Left ventricle myocardium superior (tissue), 1 donor: ENCODE data around the gene ERAL1. TPM values are rescaled to one million over a fixed set of nuclear protein-coding genes. Genes with fewer than 3 reads are reported as not detected.
"Not testable (repeated sequence)": the region's sequence is repeated elsewhere in the genome, so short reads cannot be mapped to it uniquely, and the experiment has no call there.

ENCODE experiments used
- ATAC-seq: fragments of 200-7000 bp; cut with Tn5 transposase; one replicate; pipeline ENCODE4 v1.9.1; 2020; ENCODE audit warnings: mild to moderate bottlenecking, moderate library complexity
- DNase-seq: peaks from one replicate; pipeline ENCODE4 v3.0.0-alpha.2; 2020
- intact Hi-C: fragments of 100-400 bp; cut with micrococcal nuclease; formaldehyde crosslinking; loops from one replicate; pipeline ENCODE4 v1.11.0; 2022
- long read RNA-seq: library from polyadenylated mRNA; unstranded; transcript quantifications from one replicate; pipeline ENCODE4 v2.0.0, GENCODE V29; 2021
- total RNA-seq: library from RNA; stranded (reverse); fragmentation: NEBNext Ultra II Directional; extraction: Animal tissue kit (Norgen Biotek cat#: 25700); gene quantifications from one replicate; pipeline ENCODE4 v1.2.1, GENCODE V29; 2021
- donor health status: DM: no; HTN: yes; CAD: no; lungs with severe emphysema.

ERAL1 gene
- 34.1 TPM for total RNA-seq
- long read RNA-seq, transcript ERAL1-201 (10 exons, 1,925 nt), result major isoform, 76 of 84 reads
- long read RNA-seq, partial matches to known transcripts, result 2 of 84 reads
- long read RNA-seq, other reads (novel, unspliced or antisense), result 4 of 84 reads

DNA sequence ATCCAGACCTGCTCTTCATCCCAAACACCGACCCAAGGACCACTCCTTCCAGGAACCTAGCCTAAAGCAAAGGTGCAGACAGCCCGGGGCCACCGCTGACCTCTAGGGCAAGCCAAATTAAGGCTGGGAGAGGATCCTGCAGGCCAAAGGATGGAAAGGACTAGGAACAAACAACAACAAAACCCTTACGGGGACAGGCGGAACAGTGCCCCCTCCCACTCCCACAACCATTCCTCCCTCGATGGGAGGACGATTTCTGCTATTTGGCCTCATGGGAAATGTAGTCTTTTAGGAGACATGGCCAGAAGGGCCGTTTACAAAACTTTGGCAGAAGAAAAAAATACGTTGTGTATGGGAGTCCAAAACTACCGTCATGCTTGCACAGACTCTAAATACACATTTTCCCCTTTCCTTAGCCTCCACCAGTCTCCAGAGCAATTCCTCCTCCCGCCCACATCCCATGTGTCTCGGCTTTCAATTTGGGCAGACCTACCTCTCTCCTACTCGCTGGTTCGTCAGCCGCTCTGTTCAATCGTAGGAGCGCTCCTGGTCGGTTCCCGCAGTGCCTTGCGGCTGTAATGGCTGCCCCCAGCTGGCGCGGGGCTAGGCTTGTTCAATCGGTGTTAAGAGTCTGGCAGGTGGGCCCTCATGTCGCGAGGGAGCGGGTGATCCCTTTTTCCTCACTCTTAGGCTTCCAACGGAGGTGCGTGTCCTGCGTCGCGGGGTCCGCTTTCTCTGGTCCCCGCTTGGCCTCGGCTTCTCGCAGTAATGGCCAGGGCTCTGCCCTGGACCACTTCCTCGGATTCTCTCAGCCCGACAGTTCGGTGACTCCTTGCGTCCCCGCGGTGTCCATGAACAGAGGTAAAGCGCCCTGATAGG, at the start of gene ERAL1:
TSS of gene ERAL1 (plus strand) at position 560 of the 879 bp plus-strand sequence. CDS start at position 579, 19 bp downstream.
- ATAC-seq, result peak; percentile 99
- peak; percentile 88 for DNase-seq
- intact Hi-C loops, result no loop called here

DNA sequence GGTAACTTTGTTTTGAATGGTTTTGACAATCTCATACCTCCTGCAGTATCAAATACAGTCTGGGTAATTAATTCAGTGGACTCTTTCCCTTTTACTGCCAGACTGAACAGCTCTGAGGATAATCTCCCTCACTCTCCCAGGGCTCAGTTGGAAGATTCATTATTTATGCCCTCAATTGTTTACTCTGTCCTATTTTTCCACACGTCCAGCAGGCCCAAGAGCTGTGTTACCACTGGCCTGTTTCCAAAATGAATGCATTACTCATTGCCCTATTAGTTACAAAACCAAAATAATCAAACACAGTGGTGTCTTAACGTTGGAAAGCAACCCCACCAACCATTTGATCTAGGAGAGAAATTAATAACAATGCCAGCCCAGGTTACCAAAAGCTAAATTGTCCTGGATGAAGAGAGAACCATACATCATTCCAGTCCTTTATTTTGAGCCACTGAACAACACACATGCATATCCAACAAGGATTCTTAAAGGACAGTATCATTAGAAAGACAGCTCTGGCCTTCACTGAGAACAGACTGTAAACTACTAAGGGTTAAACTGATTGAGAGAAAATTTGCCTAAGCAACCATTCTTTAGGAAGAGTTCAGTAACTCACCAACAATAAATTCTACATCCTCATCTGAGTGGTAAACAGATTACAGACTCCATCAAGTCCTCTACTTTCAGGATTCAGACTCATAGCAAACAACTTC, 46.7 kb upstream of the ERAL1 start:
- ATAC-seq (no peak), DNase-seq (no peak)
- intact Hi-C loops, result no loop called here

DNA sequence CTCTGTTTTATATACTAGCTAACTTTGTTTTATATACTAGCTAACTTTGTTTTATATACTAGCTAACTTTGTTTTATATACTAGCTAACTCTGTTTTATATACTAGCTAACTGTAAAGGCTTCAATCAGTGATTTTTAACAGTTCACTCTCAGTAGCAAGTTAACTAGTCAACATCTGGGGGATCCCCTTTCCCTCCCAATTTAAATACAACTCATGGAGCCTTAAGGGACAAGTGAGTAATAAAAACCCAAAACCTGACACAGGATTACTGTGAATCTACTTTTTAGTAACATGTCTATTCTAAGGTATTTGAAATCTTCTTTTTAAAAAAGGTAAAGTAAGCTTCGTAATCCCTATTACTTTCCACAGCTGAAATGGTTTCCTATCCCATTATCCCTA, 44.4 kb upstream of the ERAL1 start:
- no peak for DNase-seq
- no peak for ATAC-seq
- intact Hi-C loops, result no loop called here

DNA sequence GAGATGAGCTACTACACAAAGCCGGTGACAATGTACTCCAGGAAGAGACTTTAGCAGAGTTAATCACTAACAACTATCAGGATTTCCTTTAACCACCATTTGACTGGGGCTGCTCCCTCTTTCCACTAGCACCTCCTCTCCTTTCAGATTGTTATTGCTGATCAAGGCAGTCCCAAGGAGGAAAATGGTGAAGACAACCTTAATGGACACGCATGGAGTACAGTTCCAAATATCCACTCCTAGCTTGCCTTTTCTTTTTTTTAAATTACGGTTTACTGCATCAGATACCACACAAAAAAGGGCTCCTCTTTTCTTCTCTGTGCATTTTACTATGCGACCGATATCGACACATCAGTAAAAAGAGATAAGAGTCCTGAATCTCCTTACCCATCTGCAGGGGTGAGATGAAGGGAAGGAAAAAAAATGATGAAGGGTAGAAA, 43.1 kb upstream of the ERAL1 start:
- DNase-seq, result no peak
- intact Hi-C loops, result no loop called here
- ATAC-seq, result no peak

DNA sequence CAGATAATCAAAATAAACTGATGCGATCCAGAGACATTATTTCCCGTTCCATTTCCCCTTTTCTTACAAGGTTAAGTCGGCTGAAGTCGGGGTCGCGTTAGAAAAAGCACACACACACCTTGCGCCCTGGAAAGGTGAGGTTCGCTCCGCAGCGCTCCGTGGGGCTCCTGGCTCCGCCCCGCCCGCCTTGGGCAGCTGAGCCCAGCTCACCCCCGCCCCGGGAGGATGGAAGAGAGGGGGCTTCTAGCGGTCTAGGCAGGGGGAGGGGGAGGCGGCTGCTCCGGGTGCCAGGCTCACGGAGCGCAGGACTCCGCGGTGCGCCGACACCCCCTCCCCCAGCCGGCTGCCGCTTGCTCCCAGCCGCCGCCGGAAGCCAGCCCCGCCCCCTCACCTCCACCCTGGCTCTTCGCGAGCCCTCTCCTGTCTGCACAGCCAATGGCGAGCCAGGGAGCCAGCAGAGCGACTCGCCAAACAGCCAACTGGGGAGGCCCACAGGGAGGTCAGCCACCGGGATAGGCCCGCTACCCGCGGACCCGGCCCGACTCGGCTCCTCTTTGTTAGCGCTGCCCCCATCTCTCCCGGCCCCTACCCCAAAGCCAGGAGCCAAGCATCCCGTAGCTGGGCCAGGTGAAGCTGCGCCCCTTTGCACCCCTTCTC, 42.6 kb upstream of the ERAL1 start:
- intact Hi-C loops, result no loop called here

DNA sequence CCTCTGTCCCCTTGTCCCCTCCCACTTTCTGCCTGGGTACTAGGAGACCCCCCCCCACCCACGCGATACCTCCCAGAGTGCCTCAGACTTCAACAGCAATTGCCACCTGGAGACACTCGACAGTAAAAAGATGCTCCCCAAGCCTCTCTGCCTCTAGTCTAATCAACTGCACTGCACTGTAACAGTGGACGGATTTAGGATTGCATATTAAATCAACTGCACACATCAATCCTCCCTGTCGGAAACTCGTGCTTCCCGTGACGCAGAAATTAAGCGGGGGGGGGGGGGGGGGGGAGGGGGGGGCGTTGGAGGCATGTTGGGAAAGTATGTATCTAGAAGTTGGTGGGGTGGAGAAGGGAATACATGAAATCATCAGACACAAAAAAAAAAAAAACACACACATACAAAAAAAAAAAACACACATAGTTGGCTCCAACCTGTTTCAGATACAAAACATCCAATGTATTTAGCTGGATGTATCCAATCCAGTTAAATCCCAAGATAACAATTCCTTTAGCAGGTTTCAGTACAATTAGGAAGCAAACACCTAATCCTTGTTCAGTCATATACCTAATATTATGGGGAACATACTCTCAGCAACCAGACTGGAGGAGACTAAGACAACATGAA, 42.0 kb upstream of the ERAL1 start:
- intact Hi-C loops, result no loop called here
- no peak for DNase-seq
- peak; percentile 39 for ATAC-seq

More for the DNA sequence above, 42.6 kb upstream of the ERAL1 start:
- peak; percentile 98 for DNase-seq
- ATAC-seq, result peak; percentile 100

DNA sequence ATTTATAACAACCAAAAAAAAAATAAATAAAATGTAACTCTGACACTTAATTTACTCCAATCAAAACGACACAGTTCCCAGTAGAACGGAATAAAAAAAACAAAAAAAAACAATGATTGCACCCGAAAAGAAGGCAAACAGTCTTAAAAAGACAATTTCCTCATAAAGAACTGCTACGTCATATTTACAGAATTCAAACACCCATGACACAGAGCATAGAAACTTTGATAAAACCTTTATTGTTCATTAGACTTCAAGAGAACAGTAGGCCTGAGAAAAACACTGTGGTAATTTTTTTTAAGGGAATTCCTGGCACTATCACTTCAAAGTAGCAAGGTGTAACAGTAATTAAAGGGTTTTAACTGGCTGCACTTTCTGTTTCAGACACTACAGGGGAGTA, 38.3 kb upstream of the ERAL1 start:
- DNase-seq (no peak), ATAC-seq (no peak)
- intact Hi-C loops, result no loop called here

DNA sequence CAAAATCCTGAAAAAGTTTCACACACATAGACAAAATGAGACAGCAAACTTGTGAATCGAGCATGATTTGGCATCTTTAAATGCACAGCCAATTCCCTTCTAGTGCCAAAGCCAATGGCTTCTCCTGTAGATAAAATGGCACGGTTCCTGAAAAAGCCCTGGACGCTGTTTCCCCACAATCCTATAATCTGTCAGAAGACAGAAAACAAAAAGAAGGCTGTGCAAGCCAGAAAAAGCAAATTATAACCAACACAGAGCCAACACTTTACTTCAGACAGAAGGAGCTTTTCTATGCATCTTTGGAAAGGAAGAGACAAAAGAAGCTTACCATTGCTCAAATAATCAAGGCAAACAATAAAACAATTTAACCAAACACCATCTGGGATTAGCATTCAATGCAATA, 36.0 kb upstream of the ERAL1 start:
- intact Hi-C loops, result no loop called here
- no peak for ATAC-seq

DNA sequence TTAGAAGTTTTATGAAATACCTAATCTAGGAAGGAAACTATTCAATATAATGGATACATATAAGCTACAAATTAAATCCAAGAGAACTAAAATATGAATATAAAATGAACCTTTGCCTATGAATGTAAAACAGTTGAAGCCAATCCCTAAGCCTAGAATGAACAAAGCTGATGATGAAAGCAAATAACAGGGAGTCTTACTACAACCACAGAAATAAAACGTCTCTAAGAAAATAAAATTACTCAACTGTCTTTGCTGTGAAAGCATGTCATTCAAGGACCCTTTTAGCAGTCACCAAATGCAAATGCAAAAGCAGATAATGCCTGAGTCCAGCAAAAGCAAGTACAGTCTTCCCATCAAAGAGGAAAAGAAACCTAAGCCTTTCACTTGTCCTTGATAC, 35.2 kb upstream of the ERAL1 start:
- no peak for DNase-seq
- no peak for ATAC-seq
- intact Hi-C loops, result no loop called here

More for the DNA sequence above, 36.0 kb upstream of the ERAL1 start:
- no peak for DNase-seq

DNA sequence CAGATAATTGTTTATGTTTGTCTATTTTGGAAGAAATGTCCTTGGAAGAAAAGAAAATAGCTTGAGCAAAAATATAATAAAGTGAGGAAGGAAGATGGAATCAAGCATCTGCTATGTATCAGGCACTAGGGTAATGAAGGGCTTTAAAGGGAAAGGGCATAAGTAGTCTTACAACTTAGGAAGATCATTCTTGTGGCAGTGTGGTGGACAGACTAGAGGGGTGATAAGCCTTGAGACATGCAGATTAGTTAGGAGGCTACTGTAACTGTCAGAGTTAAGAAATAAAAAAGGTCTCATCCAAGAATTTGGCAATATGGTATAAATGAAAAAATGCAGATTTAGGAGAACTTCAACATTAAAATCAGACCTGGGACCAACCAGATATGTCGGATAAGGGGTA, 27.1 kb upstream of the ERAL1 start:
- intact Hi-C loops, result no loop called here
- DNase-seq, result no peak
- ATAC-seq, result no peak

DNA sequence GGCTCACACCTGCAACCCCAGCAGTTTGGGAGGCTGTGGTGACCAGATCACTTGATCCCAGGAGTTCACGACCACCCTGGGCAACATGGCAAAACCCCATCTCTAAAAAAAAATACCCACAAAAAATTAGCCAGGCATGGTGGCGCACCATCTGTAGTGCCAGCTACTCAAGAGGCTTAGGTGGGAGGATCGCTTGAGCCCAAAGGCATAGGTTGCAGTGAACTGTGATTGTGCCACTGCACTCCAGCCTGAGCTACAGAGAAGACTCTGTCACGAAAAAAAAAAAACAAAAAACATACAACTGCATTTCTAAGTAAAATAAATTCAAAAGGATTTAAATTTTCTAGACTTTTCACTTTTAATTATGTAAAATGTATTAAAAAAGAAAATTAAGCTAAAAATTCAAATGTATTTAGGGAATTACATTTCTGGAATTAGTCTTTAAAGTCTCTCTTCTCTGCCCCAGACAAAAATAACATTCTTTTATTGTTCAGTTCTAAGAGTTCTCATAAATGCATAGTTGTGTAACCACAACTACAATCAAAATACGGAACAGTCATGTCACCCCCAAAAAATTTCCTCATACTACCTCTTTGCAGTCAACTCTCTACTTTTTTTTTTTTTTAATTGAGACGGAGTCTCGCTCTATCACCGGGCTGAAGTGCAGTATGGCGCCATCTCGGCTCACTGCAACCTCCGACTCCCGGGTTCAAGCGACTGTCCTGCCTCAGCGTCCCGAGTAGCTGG, 26.3 kb upstream of the ERAL1 start:
- no peak for DNase-seq
- intact Hi-C loops, result no loop called here
- ATAC-seq, result no peak

DNA sequence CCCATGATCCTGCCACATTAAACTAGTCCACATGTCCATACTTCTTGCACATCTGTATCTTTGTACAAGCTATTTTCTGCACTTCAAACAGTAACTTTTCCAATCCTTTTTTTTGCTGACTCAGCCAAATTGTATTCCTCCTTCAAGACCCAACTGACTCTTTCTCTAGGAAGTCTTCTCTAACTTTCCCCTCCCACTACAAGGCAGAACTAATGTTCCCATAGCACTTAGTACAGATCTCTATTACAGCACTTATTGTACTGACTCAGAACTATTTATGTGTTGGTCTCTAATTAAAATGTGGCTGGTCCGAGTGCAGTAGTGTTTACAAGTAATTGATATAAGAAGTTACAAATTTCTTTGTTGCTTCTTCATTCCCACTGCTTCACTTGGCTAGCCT, 20.4 kb upstream of the ERAL1 start:
- DNase-seq (no peak), ATAC-seq (no peak)
- intact Hi-C loops, result no loop called here

DNA sequence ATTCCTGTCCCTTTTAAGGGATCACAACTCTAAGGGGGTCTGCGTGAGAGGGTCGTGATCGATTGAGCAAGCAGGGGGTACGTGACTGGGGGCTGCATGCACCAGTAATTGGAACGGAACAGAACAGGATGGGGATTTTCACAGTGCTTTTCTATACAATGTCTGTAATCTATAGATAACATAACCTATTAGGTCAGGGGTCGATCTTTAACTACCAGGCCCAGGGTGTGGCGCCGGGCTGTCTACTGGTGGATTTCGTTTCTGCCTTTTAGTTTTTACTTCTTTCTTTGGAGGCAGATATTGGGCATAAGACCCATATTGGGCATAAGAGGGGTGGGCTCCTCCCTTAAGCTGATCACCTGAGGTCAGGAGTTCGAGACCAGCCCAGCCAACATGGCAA, 18.3 kb upstream of the ERAL1 start:
- intact Hi-C loops, DNase-seq, ATAC-seq: not testable (repeated sequence)

DNA sequence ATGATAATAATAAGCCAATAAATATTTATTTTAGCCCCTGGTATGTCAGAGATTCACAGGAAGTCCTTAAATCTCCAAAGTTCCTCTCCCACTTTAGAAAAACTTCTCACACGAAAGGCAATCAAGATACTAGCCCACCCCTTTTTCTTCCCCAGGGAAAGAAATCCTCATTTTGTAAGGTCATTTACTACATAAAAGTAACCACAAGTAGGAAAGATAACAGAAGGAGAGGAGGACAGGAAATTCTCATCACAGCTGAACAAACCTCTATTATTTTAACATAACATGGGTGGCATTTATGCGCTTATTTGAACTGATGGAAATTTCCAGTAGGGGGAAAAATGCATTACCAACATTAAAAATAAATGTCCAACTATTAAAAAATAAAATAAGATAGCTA, 15.6 kb upstream of the ERAL1 start:
- no peak for DNase-seq
- no peak for ATAC-seq
- intact Hi-C loops, result no loop called here

DNA sequence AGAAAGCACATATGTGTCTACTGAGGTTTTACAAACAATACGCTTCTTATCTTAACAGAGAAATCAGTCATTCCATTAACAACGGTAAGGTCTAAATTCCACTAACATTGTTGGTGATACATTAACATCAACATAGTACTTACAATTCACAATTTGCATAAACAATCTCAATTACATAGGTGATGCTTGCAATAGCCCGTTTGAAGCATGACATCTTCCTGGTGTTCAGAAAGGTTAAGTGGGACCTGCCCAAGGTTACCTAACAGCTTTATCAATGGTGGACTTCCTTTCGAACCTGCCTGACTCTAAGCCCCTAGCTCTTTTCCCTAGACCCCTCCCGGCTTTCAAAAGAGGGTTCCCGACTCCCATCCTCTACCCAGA, 12.9 kb upstream of the ERAL1 start:
- ATAC-seq (no peak), DNase-seq (no peak)
- intact Hi-C loops, result no loop called here

DNA sequence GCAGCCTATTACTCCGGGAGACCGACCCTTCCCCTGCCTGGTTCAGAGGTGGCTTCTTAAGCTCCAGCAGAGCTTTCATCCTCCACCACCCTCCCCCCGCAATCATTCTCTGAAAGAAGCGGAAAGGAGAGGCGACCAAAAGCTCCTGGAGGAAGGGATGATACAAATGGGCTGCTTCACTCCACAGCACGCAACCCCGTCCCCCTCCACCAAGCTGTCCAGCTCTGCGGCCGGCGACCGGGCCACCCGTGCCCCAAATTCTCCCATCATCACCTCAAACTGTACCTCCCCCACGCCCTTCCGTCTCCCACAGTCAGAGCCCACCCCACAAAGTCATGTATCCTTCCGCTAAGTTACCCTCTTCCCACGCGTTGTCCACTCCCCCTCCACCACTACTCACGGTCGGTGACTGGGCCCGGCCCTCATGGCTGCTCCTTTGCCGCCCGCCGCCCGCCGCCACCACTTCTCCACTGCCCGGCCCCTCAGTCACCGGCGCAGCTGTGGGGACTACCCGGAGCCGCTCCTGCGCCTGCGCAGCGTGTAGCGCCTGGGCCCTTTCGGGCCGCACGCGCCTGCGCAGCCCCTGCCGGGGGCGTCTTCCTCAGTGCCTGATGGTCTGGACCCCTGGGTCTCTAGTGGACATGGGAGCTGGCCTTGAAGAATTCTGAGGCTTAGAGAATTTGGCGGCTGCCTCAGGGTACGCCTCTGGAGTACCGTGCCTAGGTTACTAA, 12.4 kb upstream of the ERAL1 start, which contains the start of gene FAM222B:
TSS of gene FAM222B (minus strand) at position 509 of the 731 bp plus-strand sequence. CDS start 76,123 bp downstream, outside the sequence.
- DNase-seq (peak; percentile 92), ATAC-seq (peak; percentile 100)
- intact Hi-C loops, result no loop called here

DNA sequence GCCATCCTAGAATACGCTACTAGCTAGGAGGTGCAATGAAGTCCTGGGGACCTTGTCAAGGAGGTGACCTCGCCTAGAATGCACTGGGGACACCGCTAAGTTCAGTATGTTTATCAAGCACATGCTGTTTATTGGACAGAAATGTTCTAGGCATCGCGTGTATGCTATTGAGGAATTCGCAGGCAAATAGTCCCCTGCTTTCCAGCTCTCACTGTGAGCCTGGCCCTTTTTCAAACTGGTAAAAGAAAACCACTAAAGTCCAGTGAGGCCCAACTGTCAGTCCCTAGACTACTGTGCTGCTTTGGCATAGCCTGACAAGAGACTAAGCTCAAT, 11.0 kb upstream of the ERAL1 start:
- intact Hi-C loops, result no loop called here
- ATAC-seq (no peak), DNase-seq (no peak)

DNA sequence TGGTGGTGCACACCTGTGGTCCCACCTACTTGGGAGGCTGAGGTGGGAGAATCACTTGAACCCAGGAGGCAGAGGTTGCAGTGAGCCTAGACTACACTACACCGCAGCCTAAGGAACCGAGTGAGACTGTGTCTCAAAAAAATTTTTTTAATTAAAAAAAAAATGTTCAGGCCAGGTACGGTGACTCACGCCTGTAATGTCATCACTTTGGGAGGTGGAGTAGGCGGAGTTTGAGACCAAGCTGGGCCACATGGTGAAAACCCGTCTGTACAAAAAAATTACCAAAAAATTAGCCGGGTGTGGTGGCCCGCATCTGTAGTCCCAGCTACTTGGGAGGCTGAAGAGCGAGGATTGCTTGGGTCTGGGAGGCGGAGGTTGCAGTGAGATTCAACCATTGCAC, 8.6 kb upstream of the ERAL1 start:
- no peak for DNase-seq
- intact Hi-C loops, result no loop called here
- no peak for ATAC-seq
